GM20000 (cell line): Measurements from ENCODE around the gene MGST1.

ENCODE experiments used
- DNase-seq: peaks from one replicate; pipeline ENCODE4 v3.0.0; 2012; ENCODE audit warnings: low spot score
- CTCF ChIP-seq: IDR thresholded peaks from 2 replicates; pipeline ENCODE4 v1.5.1; 2012; ENCODE audit warnings: mild to moderate bottlenecking, control low read depth; ENCODE audit errors: extremely low read depth, missing control alignments

Gene MGST1

GRCh38 chr12:16330560-16330959, 16.9 kb upstream of the MGST1 start:
- DNase-seq = no peak
- no peak for TF ChIP-seq CTCF

- TF ChIP-seq CTCF = no peak
- no peak for DNase-seq
These were observed 15.4 kb upstream of the MGST1 start for GRCh38 chr12:16331998-16332397.

- no peak for TF ChIP-seq CTCF
- no peak for DNase-seq
These were observed 11.6 kb upstream of the MGST1 start for GRCh38 chr12:16335838-16336237.

- no peak for TF ChIP-seq CTCF
- DNase-seq = no peak
These were observed 3.2 kb upstream of the MGST1 start for GRCh38 chr12:16344269-16344668.

- no peak for DNase-seq
- no peak for TF ChIP-seq CTCF
These were observed 2.3 kb upstream of the MGST1 start for GRCh38 chr12:16345105-16345504.

GRCh38 chr12:16346958-16347357, 487 bp upstream of the MGST1 start:
- no peak for TF ChIP-seq CTCF
- no peak for DNase-seq

- TF ChIP-seq CTCF = no peak
- no peak for DNase-seq
These were observed 1.1 kb downstream of the MGST1 start for GRCh38 chr12:16348435-16349130.
